Measurements from ENCODE around the gene OTUD6A.

OTUD6A gene

GRCh38 chrX:70089604-70090297 lies 27.5 kb downstream of the OTUD6A start:
- no peak for TF ChIP-seq FOXP2 (optimal IDR thresholded peaks at IDR 0.05; ENCODE audit: borderline replicate concordance, extremely low read depth, extremely low read length, insufficient read depth)
- TF ChIP-seq POLR2AphosphoS5 (IDR thresholded peaks at IDR 0.05; ENCODE audit: low read depth, low read length): no peak
- TF ChIP-seq REST (IDR thresholded peaks at IDR 0.05; ENCODE audit: insufficient read depth in 1 of 2, low read depth in 2 of 2, low read length in 2 of 2): no peak
- no peak for TF ChIP-seq SIN3A (IDR thresholded peaks at IDR 0.05; ENCODE audit: borderline replicate concordance, insufficient read depth, low read length)
- TF ChIP-seq TAF1 (IDR thresholded peaks at IDR 0.05; ENCODE audit: borderline replicate concordance, insufficient read depth, low read length): no peak

- no peak for TF ChIP-seq SIN3A (IDR thresholded peaks at IDR 0.05; ENCODE audit: borderline replicate concordance, insufficient read depth, low read length)
- no peak for TF ChIP-seq REST (IDR thresholded peaks at IDR 0.05; ENCODE audit: insufficient read depth in 1 of 2, low read depth in 2 of 2, low read length in 2 of 2)
- TF ChIP-seq POLR2AphosphoS5 (IDR thresholded peaks at IDR 0.05; ENCODE audit: low read depth, low read length): no peak
- TF ChIP-seq TAF1 (IDR thresholded peaks at IDR 0.05; ENCODE audit: borderline replicate concordance, insufficient read depth, low read length): no peak
- TF ChIP-seq FOXP2 (optimal IDR thresholded peaks at IDR 0.05; ENCODE audit: borderline replicate concordance, extremely low read depth, extremely low read length, insufficient read depth): no peak
Measured at GRCh38 chrX:70092247-70092646, 30.0 kb downstream of the OTUD6A start.

GRCh38 chrX:70096052-70096451 lies 33.8 kb downstream of the OTUD6A start:
- TF ChIP-seq SIN3A (IDR thresholded peaks at IDR 0.05; ENCODE audit: borderline replicate concordance, insufficient read depth, low read length): no peak
- TF ChIP-seq TAF1 (IDR thresholded peaks at IDR 0.05; ENCODE audit: borderline replicate concordance, insufficient read depth, low read length): no peak
- no peak for TF ChIP-seq POLR2AphosphoS5 (IDR thresholded peaks at IDR 0.05; ENCODE audit: low read depth, low read length)
- no peak for TF ChIP-seq REST (IDR thresholded peaks at IDR 0.05; ENCODE audit: insufficient read depth in 1 of 2, low read depth in 2 of 2, low read length in 2 of 2)
- TF ChIP-seq FOXP2 (optimal IDR thresholded peaks at IDR 0.05; ENCODE audit: borderline replicate concordance, extremely low read depth, extremely low read length, insufficient read depth): no peak

GRCh38 chrX:70105229-70105628 lies 43.0 kb downstream of the OTUD6A start:
- TF ChIP-seq TAF1 (IDR thresholded peaks at IDR 0.05; ENCODE audit: borderline replicate concordance, insufficient read depth, low read length) (no peak), SIN3A (IDR thresholded peaks at IDR 0.05; ENCODE audit: borderline replicate concordance, insufficient read depth, low read length) (no peak), REST (IDR thresholded peaks at IDR 0.05; ENCODE audit: insufficient read depth in 1 of 2, low read depth in 2 of 2, low read length in 2 of 2) (no peak), FOXP2 (optimal IDR thresholded peaks at IDR 0.05; ENCODE audit: borderline replicate concordance, extremely low read depth, extremely low read length, insufficient read depth) (no peak), POLR2AphosphoS5 (IDR thresholded peaks at IDR 0.05; ENCODE audit: low read depth, low read length) (no peak)
